ENCODE results near the gene BMP8B.
"Not testable (repeated sequence)": the region's sequence is repeated elsewhere in the genome, so short reads cannot be mapped to it uniquely, and the experiment has no call there.

Gene BMP8B

GRCh38 chr1:39777896-39778295 lies 10.8 kb downstream of the BMP8B start:
- DNase-seq: not testable (repeated sequence)

- DNase-seq: no peak
Measured at GRCh38 chr1:39777306-39777705, 11.4 kb downstream of the BMP8B start.

- no peak for DNase-seq
Measured at GRCh38 chr1:39776886-39777285, 11.8 kb downstream of the BMP8B start.

- DNase-seq: no peak
Measured at GRCh38 chr1:39776400-39776713, 12.3 kb downstream of the BMP8B start.

GRCh38 chr1:39775676-39776399 lies 12.8 kb downstream of the BMP8B start:
- DNase-seq: not testable (repeated sequence)

GRCh38 chr1:39775141-39775540 lies 13.5 kb downstream of the BMP8B start:
- not testable (repeated sequence) for DNase-seq

- DNase-seq: not testable (repeated sequence)
Measured at GRCh38 chr1:39773369-39773979, 15.2 kb downstream of the BMP8B start.

GRCh38 chr1:39771022-39771532 lies 17.6 kb downstream of the BMP8B start, which contains the start of gene OXCT2:
Gene OXCT2 (minus strand): TSS chr1:39771348. CDS start chr1:39771255, 93 bp downstream.
- not testable (repeated sequence) for DNase-seq

GRCh38 chr1:39770100-39771021 lies 18.3 kb downstream of the BMP8B start:
- peak; percentile 44 for DNase-seq

- not testable (repeated sequence) for DNase-seq
Measured at GRCh38 chr1:39769502-39769901, 19.2 kb downstream of the BMP8B start.

GRCh38 chr1:39766466-39766865 lies 22.2 kb downstream of the BMP8B start:
- DNase-seq: not testable (repeated sequence)

- not testable (repeated sequence) for DNase-seq
Measured at GRCh38 chr1:39764512-39764911, 24.2 kb downstream of the BMP8B start.

- not testable (repeated sequence) for DNase-seq
Measured at GRCh38 chr1:39763619-39764374, 24.9 kb downstream of the BMP8B start.

GRCh38 chr1:39762550-39763540 lies 25.8 kb downstream of the BMP8B start:
- no peak for DNase-seq

GRCh38 chr1:39761557-39762260 lies 27.0 kb downstream of the BMP8B start:
- DNase-seq: no peak

GRCh38 chr1:39761016-39761415 lies 27.6 kb downstream of the BMP8B start:
- DNase-seq: no peak

- no peak for DNase-seq
Measured at GRCh38 chr1:39760074-39761008, 28.3 kb downstream of the BMP8B start.

GRCh38 chr1:39759436-39759726 lies 29.3 kb downstream of the BMP8B start:
- no peak for DNase-seq

Data from suppressor macrophage treated with lipopolysaccharide for 4 hours (primary cell).